ENCODE data around the gene CCDC9. TPM values are rescaled to one million over a fixed set of nuclear protein-coding genes. Genes with fewer than 3 reads are reported as not detected.
A peak's percentile ranks its signal among the peaks of the same experiment; 100 is the strongest.

CCDC9 gene
- total and polyA plus RNA-seq, 2 of the 13 experiments (the other 11 are each of a cell fraction or from before 2014, with no cell fraction given): 2.9 to 6.3 TPM

DNA sequence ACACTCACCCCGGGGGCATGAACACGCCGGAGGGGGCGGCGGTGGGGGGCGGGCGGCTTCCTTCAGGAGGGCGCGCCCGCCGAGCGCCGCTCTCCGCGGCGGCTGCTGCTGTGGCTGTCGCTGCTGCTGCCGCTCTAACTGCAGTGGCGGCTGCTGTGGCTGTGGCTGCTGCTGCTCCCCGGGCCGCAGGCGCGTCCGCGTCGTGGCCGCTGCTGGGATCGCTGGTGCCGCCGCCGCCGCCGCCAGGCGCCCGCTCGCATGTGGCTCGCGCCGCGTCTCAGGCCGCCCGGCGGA is 25.5 kb upstream of the CCDC9 start, which contains the start of gene BBC3 (continued):
- TF ChIP-seq GABPA (IDR thresholded peaks at IDR 0.05; ENCODE audit: low read depth, low read length): no peak
- TF ChIP-seq GABPA (CRISPR knock-in tag; IDR thresholded peaks at IDR 0.05; ENCODE audit: low read depth): no peak
- TF ChIP-seq ZNF205 (CRISPR knock-in tag; IDR thresholded peaks at IDR 0.05): no peak
- 0 out of 2 replicates have a peak, but pooled peaks have one; percentile 5 for TF ChIP-seq POLR2G (IDR thresholded peaks at IDR 0.05; ENCODE audit: low read depth, low read length)
- TF ChIP-seq ERF (CRISPR knock-in tag; IDR thresholded peaks at IDR 0.05): no peak
- TF ChIP-seq, protein P1, sequence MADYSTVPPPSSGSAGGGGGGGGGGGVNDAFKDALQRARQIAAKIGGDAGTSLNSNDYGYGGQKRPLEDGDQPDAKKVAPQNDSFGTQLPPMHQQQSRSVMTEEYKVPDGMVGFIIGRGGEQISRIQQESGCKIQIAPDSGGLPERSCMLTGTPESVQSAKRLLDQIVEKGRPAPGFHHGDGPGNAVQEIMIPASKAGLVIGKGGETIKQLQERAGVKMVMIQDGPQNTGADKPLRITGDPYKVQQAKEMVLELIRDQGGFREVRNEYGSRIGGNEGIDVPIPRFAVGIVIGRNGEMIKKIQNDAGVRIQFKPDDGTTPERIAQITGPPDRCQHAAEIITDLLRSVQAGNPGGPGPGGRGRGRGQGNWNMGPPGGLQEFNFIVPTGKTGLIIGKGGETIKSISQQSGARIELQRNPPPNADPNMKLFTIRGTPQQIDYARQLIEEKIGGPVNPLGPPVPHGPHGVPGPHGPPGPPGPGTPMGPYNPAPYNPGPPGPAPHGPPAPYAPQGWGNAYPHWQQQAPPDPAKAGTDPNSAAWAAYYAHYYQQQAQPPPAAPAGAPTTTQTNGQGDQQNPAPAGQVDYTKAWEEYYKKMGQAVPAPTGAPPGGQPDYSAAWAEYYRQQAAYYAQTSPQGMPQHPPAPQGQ (CRISPR knock-in tag; IDR thresholded peaks at IDR 0.05; ENCODE audit: borderline replicate concordance): no peak
- no peak for TF ChIP-seq ZNF605 (CRISPR knock-in tag; IDR thresholded peaks at IDR 0.05)
- peak; percentile 86; the same call in 1 of the 2 replicates for TF ChIP-seq RBFOX2 (IDR thresholded peaks at IDR 0.05; ENCODE audit: low read depth, low read length)
- no peak for TF ChIP-seq MBNL3 (CRISPR knock-in tag; conservative IDR thresholded peaks at IDR 0.05)
- no peak for TF ChIP-seq TEF (CRISPR knock-in tag; IDR thresholded peaks at IDR 0.05)
- TF ChIP-seq CREB3 (CRISPR knock-in tag; IDR thresholded peaks at IDR 0.05): no peak
- no peak for TF ChIP-seq SOX13 (IDR thresholded peaks at IDR 0.05)
- TF ChIP-seq SOX13 (CRISPR knock-in tag; conservative IDR thresholded peaks at IDR 0.05 in 1 of 2, IDR thresholded peaks at IDR 0.05 in 1 of 2): no peak
- peak; percentile 25 for TF ChIP-seq IKZF4 (CRISPR knock-in tag; IDR thresholded peaks at IDR 0.05; ENCODE audit: borderline replicate concordance, low read depth, not compliant biosample characterization)
- no peak for TF ChIP-seq CERS6 (CRISPR knock-in tag; IDR thresholded peaks at IDR 0.05)
- TF ChIP-seq BCL3 (CRISPR knock-in tag; IDR thresholded peaks at IDR 0.05): peak; percentile 18; the same call in 1 of the 2 replicates
- TF ChIP-seq, protein P2, sequence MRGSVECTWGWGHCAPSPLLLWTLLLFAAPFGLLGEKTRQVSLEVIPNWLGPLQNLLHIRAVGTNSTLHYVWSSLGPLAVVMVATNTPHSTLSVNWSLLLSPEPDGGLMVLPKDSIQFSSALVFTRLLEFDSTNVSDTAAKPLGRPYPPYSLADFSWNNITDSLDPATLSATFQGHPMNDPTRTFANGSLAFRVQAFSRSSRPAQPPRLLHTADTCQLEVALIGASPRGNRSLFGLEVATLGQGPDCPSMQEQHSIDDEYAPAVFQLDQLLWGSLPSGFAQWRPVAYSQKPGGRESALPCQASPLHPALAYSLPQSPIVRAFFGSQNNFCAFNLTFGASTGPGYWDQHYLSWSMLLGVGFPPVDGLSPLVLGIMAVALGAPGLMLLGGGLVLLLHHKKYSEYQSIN (CRISPR knock-in tag; IDR thresholded peaks at IDR 0.05; ENCODE audit: borderline replicate concordance): no peak; the same call in 1 of the 2 replicates
- no peak for TF ChIP-seq CSRNP2 (CRISPR knock-in tag; conservative IDR thresholded peaks at IDR 0.05; ENCODE audit: low read depth)
- TF ChIP-seq FOXM1 (CRISPR knock-in tag; IDR thresholded peaks at IDR 0.05): no peak
- no peak for TF ChIP-seq HNF4A (CRISPR knock-in tag; IDR thresholded peaks at IDR 0.05)
